A549 (cell line): ENCODE measurements around the gene SCAMP2. TPM values are rescaled to one million over a fixed set of nuclear protein-coding genes. Genes with fewer than 3 reads are reported as not detected.

Experiments
- ATAC-seq, 2 experiments: fragments of 200-7000 bp in 1 of 2; fragments of >200 bp in 1 of 2; cut with Nextera tagmentation in 1 of 2; cut with Tn5 transposase in 1 of 2; 3 replicates each; pipeline versions ENCODE4 v1.8.0 to v1.9.1; 2018 to 2020; ENCODE audit warnings: mild to moderate bottlenecking in 1 of 2, moderate library complexity in 1 of 2
- CTCF ChIA-PET: fragments of 300-600 bp; sonication (Branson Sonifier 250); formaldehyde crosslinking; extraction: SDS; loops from one replicate; lab custom pipeline; 2021; ENCODE audit warnings: antibody characterized with exemption, inconsistent platforms; lab: Yijun Ruan, JAX
- POLR2A ChIA-PET: fragments of 350-600 bp; formaldehyde crosslinking; extraction: SDS; loops from one replicate; lab custom pipeline; 2021; ENCODE audit warnings: antibody characterized with exemption, inconsistent platforms; lab: Yijun Ruan, JAX
- DNase-seq, 2 experiments: peaks; one replicate each; pipeline versions ENCODE4 v3.0.0 to v3.0.0-alpha.2; 2011 to 2016; ENCODE audit warnings: low read depth in 1 of 2, low spot score in 1 of 2
- FAIRE-seq: peaks from 2 replicates; lab custom pipeline; 2011; peaks lifted over from hg19 to GRCh38; lab: Jason Lieb, UNC
- H3K27ac ChIP-seq, 2 experiments: fragments of >200 bp; sonication (Bioruptor Twin); formaldehyde crosslinking; 3 replicates each; pipeline ENCODE4 v1.5.1; 2016 to 2017
- H3K4me1 ChIP-seq: fragments of >200 bp; sonication (Bioruptor Twin); formaldehyde crosslinking; 3 replicates; pipeline ENCODE4 v1.6.1; 2016
- H3K4me2 ChIP-seq: fragments of >200 bp; sonication (Bioruptor Twin); formaldehyde crosslinking; 3 replicates; pipeline ENCODE4 v1.6.1; 2016
- H3K4me3 ChIP-seq: fragments of >200 bp; sonication (Bioruptor Twin); formaldehyde crosslinking; 3 replicates; pipeline ENCODE4 v1.5.1; 2016
- H3K9me3 ChIP-seq: fragments of >200 bp; sonication (Bioruptor Twin); formaldehyde crosslinking; 3 replicates; pipeline ENCODE4 v1.6.1; 2016
- BHLHE40 ChIP-seq: IDR thresholded peaks from 2 replicates; pipeline ENCODE4 v1.6.1; 2012; ENCODE audit warnings: low read depth, low read length, inconsistent platforms
- CBX2 ChIP-seq: fragments of 200-600 bp; sonication (generic); IDR thresholded peaks from 2 replicates; pipeline ENCODE4 v1.6.1; 2016; ENCODE audit warnings: low read depth, mild to moderate bottlenecking, borderline replicate concordance
- CBX8 ChIP-seq: fragments of 200-600 bp; sonication (generic); IDR thresholded peaks from 2 replicates; pipeline ENCODE4 v1.6.1; 2016
- CEBPB ChIP-seq, 2 experiments: fragments of >200 bp in 1 of 2; sonication (Bioruptor Twin) in 1 of 2; formaldehyde crosslinking in 1 of 2; IDR thresholded peaks; 2 replicates each; pipeline ENCODE4 v1.6.1; 2012 to 2016
- CHD4 ChIP-seq: fragments of 200-600 bp; sonication (generic); IDR thresholded peaks from 2 replicates; pipeline ENCODE4 v1.6.1; 2016; ENCODE audit warnings: antibody characterized with exemption, mild to moderate bottlenecking, borderline replicate concordance
- CTCF ChIP-seq: fragments of >200 bp; sonication (Bioruptor Twin); formaldehyde crosslinking; IDR thresholded peaks from 3 replicates; pipeline ENCODE4 v1.5.1; 2016
- EHF ChIP-seq: fragments of 250-450 bp; sonication (Bioruptor Pico); IDR thresholded peaks from 2 replicates; pipeline ENCODE4 v1.5.0; 2020; ENCODE audit warnings: mild to moderate bottlenecking
- EHMT2 ChIP-seq: fragments of 200-600 bp; sonication (generic); IDR thresholded peaks from 2 replicates; pipeline ENCODE4 v1.6.1; 2016; ENCODE audit warnings: antibody characterized with exemption, low read depth, mild to moderate bottlenecking, moderate library complexity
- ELK1 ChIP-seq: fragments of 150-350 bp; IDR thresholded peaks from 2 replicates; pipeline ENCODE4 v1.6.1; 2014; ENCODE audit warnings: low read depth, mild to moderate bottlenecking, low read length
- EP300 ChIP-seq, 2 experiments: fragments of >200 bp; sonication (Bioruptor Twin); formaldehyde crosslinking; IDR thresholded peaks; 2 replicates in 1 of 2; 3 replicates in 1 of 2; pipeline ENCODE4 v1.6.1; 2016 to 2017
- FOSB ChIP-seq: fragments of 250-450 bp; sonication (Bioruptor Pico); IDR thresholded peaks from 2 replicates; pipeline ENCODE4 v1.5.0; 2020; ENCODE audit warnings: mild to moderate bottlenecking, moderate library complexity
- FOXS1 ChIP-seq: fragments of 250-450 bp; sonication (Bioruptor Pico); IDR thresholded peaks from 2 replicates; pipeline ENCODE4 v1.5.0; 2020; ENCODE audit warnings: mild to moderate bottlenecking, moderate library complexity
- HDAC2 ChIP-seq: fragments of 200-600 bp; sonication (generic); IDR thresholded peaks from 2 replicates; pipeline ENCODE4 v1.6.1; 2016
- HOXA7 ChIP-seq: fragments of 250-450 bp; sonication (Bioruptor Pico); IDR thresholded peaks from 2 replicates; pipeline ENCODE4 v1.5.0; 2020; ENCODE audit warnings: mild to moderate bottlenecking, moderate library complexity
- JUNB ChIP-seq: fragments of >200 bp; sonication (Bioruptor Twin); formaldehyde crosslinking; IDR thresholded peaks from 2 replicates; pipeline ENCODE4 v1.6.1; 2016
- KDM1A ChIP-seq: fragments of 200-600 bp; sonication (generic); IDR thresholded peaks from 2 replicates; pipeline ENCODE4 v1.6.1; 2016; ENCODE audit warnings: low read depth, mild to moderate bottlenecking
- KDM5A ChIP-seq: fragments of 200-600 bp; sonication (generic); IDR thresholded peaks from 2 replicates; pipeline ENCODE4 v1.6.1; 2016; ENCODE audit warnings: antibody characterized with exemption, mild to moderate bottlenecking
- MAX ChIP-seq: IDR thresholded peaks from 2 replicates; pipeline ENCODE4 v1.6.1; 2012
- MAZ ChIP-seq: fragments of 150-350 bp; IDR thresholded peaks from 2 replicates; pipeline ENCODE4 v1.6.1; 2014; ENCODE audit warnings: antibody characterized with exemption, low read depth, low read length, borderline replicate concordance
- POLR2AphosphoS2 ChIP-seq: conservative IDR thresholded peaks from 2 replicates; pipeline ENCODE4 v1.6.1; 2012; ENCODE audit warnings: low read length, improper control_type of control experiment, inconsistent platforms
- RAD21 ChIP-seq, 2 experiments: fragments of >200 bp in 1 of 2; sonication (Bioruptor Twin) in 1 of 2; formaldehyde crosslinking in 1 of 2; IDR thresholded peaks in 1 of 2; conservative IDR thresholded peaks in 1 of 2; 2 replicates in 1 of 2; 3 replicates in 1 of 2; pipeline ENCODE4 v1.6.1; 2012 to 2018; ENCODE audit warnings: inconsistent platforms in 1 of 2
- RFX5 ChIP-seq: fragments of 450-650 bp; IDR thresholded peaks from 2 replicates; pipeline ENCODE4 v1.7.1; 2014; ENCODE audit warnings: antibody characterized with exemption, mild to moderate bottlenecking, moderate library complexity
- RNF2 ChIP-seq: fragments of 200-600 bp; sonication (generic); IDR thresholded peaks from 2 replicates; pipeline ENCODE4 v1.6.1; 2016; ENCODE audit warnings: low read depth, mild to moderate bottlenecking, antibody characterized with exemption, moderate library complexity, borderline replicate concordance
- SMC3 ChIP-seq: fragments of >200 bp; sonication (Bioruptor Twin); formaldehyde crosslinking; IDR thresholded peaks from 3 replicates; pipeline ENCODE4 v1.6.1; 2018; ENCODE audit warnings: inconsistent platforms
- TFCP2L1 ChIP-seq: fragments of 250-450 bp; sonication (Bioruptor Pico); IDR thresholded peaks from 2 replicates; pipeline ENCODE4 v1.5.0; 2021; ENCODE audit warnings: mild to moderate bottlenecking
- USF2 ChIP-seq: fragments of 450-650 bp; IDR thresholded peaks from 2 replicates; pipeline ENCODE4 v1.6.1; 2014; ENCODE audit warnings: antibody characterized with exemption
- ZC3H11A ChIP-seq: fragments of 450-650 bp; IDR thresholded peaks from 2 replicates; pipeline ENCODE4 v1.6.1; 2014; ENCODE audit warnings: antibody characterized with exemption, mild to moderate bottlenecking
- ZFP36 ChIP-seq: fragments of 450-650 bp; IDR thresholded peaks from 2 replicates; pipeline ENCODE4 v1.6.1; 2014; ENCODE audit warnings: borderline replicate concordance; ENCODE audit not compliant: partially characterized antibody
- ZNF302 ChIP-seq: fragments of 250-450 bp; sonication (Bioruptor Pico); IDR thresholded peaks from 2 replicates; pipeline ENCODE4 v1.9.0; 2021; ENCODE audit warnings: inconsistent platforms, mild to moderate bottlenecking, moderate library complexity
- ZSCAN20 ChIP-seq: fragments of 250-450 bp; sonication (Bioruptor Pico); IDR thresholded peaks from 2 replicates; pipeline ENCODE4 v1.8.0; 2022; ENCODE audit warnings: mild to moderate bottlenecking, moderate library complexity
- WGBS: methylation state at CpG from one replicate; pipeline ENCODE4 v1.1.6; 2017; ENCODE audit errors: missing lambda C conversion rate; 5-methylcytosine and 5-hydroxymethylcytosine counted together
- polyA plus RNA-seq, 4 experiments: library from polyadenylated mRNA; depleted of rRNA in 3 of 4; stranded (reverse); fragments of >200 nt; fragmentation: RNase III in 1 of 4; extraction: RNeasy Plus Mini Kit Qiagen cat#74134 plus additional on column Dnase treatment in 1 of 4; gene quantifications; 2 replicates in 3 of 4; 3 replicates in 1 of 4; pipeline ENCODE4 v1.2.3, GENCODE V29; 2011 to 2017
- TF ChIP-seq, protein P1 (sequence below): fragments of >200 bp; sonication (Bioruptor Twin); formaldehyde crosslinking; IDR thresholded peaks from 2 replicates; pipeline ENCODE4 v1.6.1; 2016

SCAMP2 gene
- polyA plus RNA-seq, 2 of the 4 experiments (the other 2 are of a cell fraction): 41.5 to 128 TPM

DNA sequence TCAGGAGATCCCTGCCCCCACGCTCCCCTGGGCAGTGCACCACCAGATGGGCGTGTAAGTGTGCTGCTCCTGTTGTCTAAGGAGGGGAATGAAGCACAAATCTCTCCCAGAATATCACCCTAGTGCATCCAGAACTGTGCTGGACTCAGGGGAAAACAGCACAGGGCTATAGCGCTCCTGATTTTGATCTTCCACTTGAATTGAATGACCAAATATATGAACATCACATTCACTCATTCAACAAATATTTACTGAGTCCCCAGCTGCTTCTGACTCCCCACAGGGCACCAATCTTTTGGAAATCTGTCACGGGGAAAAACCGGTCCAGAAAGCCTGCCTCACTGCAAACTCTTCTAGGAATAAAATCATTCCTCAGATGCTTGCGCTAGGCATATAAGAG, 44.3 kb downstream of the SCAMP2 start (continued):
- TF ChIP-seq CBX2 (no peak), POLR2AphosphoS2 (no peak), ZSCAN20 (CRISPR knock-in tag) (no peak), FOSB (no peak), TFCP2L1 (CRISPR knock-in tag) (no peak), BHLHE40 (no peak), EP300 (IDR thresholded peaks at IDR 0.05) (no peak), CHD4 (no peak)

DNA sequence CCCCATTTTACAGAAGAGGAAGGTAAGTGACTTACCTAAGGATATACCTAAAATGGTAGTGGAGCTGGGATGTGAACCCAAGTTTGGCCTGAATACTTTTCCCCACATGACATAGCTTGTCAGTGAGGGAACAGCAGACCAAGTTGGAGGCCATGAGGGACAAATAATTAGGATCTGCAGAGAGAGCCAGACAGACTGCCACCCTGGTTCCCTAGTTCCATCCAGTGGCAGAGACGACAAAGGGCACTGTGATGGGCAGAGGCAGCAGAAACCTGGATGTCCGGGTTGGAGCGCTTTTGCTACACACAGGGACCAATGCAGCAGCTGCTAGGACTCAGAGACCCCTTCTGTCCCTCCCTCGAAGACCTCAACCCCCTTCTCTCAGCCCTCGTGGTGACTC, 45.6 kb downstream of the SCAMP2 start:
- H3K27ac ChIP-seq: no peak overlapping the region
- DNase-seq (no peak), FAIRE-seq (no peak), ATAC-seq (peak in 1 of 2 experiments; percentile 14; a peak in 1 of 6 replicates)
- no peak for TF ChIP-seq RNF2
- no peak for TF ChIP-seq HOXA7 (CRISPR knock-in tag)
- TF ChIP-seq KDM5A: no peak
- TF ChIP-seq ZFP36: no peak
- no peak for TF ChIP-seq EHF (CRISPR knock-in tag)
- no peak for TF ChIP-seq RFX5
- no peak for TF ChIP-seq ZC3H11A
- TF ChIP-seq, protein P1, sequence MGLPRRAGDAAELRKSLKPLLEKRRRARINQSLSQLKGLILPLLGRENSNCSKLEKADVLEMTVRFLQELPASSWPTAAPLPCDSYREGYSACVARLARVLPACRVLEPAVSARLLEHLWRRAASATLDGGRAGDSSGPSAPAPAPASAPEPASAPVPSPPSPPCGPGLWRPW: no peak
- TF ChIP-seq JUNB: no peak
- no peak for TF ChIP-seq KDM1A
- no peak for TF ChIP-seq ZNF302 (CRISPR knock-in tag)
- no peak for TF ChIP-seq HDAC2
- no peak for TF ChIP-seq MAX
- no peak for TF ChIP-seq MAZ
- TF ChIP-seq EHMT2: no peak
- TF ChIP-seq RAD21 (conservative IDR thresholded peaks at IDR 0.05 in 1 of 2, IDR thresholded peaks at IDR 0.05 in 1 of 2): no peak
- TF ChIP-seq FOSB: no peak
- WGBS: 21% methylated on average over 5 of the region's 5 CpGs
- no peak overlapping the region for H3K4me3 ChIP-seq
- H3K4me2 ChIP-seq: no peak overlapping the region
- H3K4me1 ChIP-seq: peaks cover 7% of the 10 kb centered on the region; the same call in 1 of the 3 replicates
- ChIA-PET CTCF (interaction anchor here (0.6 to 66.7 kb wide), 4 partner anchors 9 to 195 kb away, joined by 3 to 1908 read pairs (median 10); partner anchors contain the start of genes CSK and LMAN1L), POLR2A (no interaction called here)
- H3K9me3 ChIP-seq: no peaks in the 10 kb centered on the region

- H3K9me3 ChIP-seq: no peaks in the 10 kb centered on the region
- ATAC-seq: no peak
- CTCF ChIA-PET: interaction anchor here (0.5 to 66.7 kb wide), 5 partner anchors 10 to 447 kb away, joined by 3 to 1908 read pairs (median 3); partner anchors contain the start of genes CSK and LMAN1L
- H3K27ac ChIP-seq: no peak overlapping the region
- no peak for FAIRE-seq
- DNase-seq: no peak
- POLR2A ChIA-PET: no interaction called here
- peak overlapping the region; percentile 43; the same call in 2 of the 3 replicates for H3K4me2 ChIP-seq
- H3K4me3 ChIP-seq: no peak overlapping the region
- no peak for TF ChIP-seq CTCF
- TF ChIP-seq ELK1: no peak
- TF ChIP-seq KDM5A: no peak
- no peak for TF ChIP-seq USF2
- no peak for TF ChIP-seq BHLHE40
- TF ChIP-seq CBX8: no peak
- TF ChIP-seq CEBPB (IDR thresholded peaks at IDR 0.05): no peak
- no peak for TF ChIP-seq SMC3
- TF ChIP-seq MAX: no peak
- TF ChIP-seq ZSCAN20 (CRISPR knock-in tag): no peak
- no peak for TF ChIP-seq FOXS1 (CRISPR knock-in tag)
- TF ChIP-seq HDAC2: no peak
- WGBS: 21% methylated on average over 11 of the region's 21 CpGs
- H3K4me1 ChIP-seq: peaks cover 7% of the 10 kb centered on the region; the same call in 1 of the 3 replicates
Observed at GRCh38 chr15:74826921-74827320, 46.2 kb downstream of the SCAMP2 start.
